ENCODE results near the gene SLC43A1. TPM values are rescaled to one million over a fixed set of nuclear protein-coding genes. Genes with fewer than 3 reads are reported as not detected.
"Not testable (repeated sequence)": the region's sequence is repeated elsewhere in the genome, so short reads cannot be mapped to it uniquely, and the experiment has no call there.

Gene SLC43A1
- total RNA-seq, 1 experiment from 2014 or later: 10.1 TPM

- DNase-seq (ENCODE audit: low read depth, low spot score); in situ Hi-C loops (cut with HindIII; ENCODE audit: low pct_unique_long_range_greater_than_20kb, low sequenced_read_pairs): not testable (repeated sequence)
Observed at GRCh38 chr11:57534449-57534848, 18.9 kb upstream of the SLC43A1 start.

GRCh38 chr11:57530596-57531507 lies 15.3 kb upstream of the SLC43A1 start, which contains the start of gene TIMM10:
TSS of gene TIMM10 (minus strand) at chr11:57530754. CDS start at chr11:57530189, 565 bp downstream.
- in situ Hi-C loops (cut with HindIII; ENCODE audit: low pct_unique_long_range_greater_than_20kb, low sequenced_read_pairs): no loop called here
- DNase-seq (ENCODE audit: low read depth, low spot score): peak; percentile 95

DNA sequence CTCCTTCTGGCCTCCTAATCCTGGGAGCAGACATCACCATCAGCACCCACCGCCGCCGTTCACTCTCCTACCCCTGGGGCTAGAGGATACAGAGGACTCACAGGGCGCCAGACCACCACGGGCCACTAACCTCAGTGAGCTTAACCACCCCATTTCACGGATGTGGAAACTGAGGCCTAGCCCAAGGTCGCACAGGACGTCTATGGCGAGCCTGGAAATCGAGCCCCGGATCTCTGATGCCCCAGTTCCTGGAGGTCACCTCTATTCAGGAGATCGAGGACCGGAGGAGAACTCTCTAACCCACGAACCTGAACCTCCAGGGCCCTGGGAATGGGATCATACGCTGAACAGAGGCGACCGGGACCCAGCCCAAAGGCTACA lies 14.7 kb upstream of the SLC43A1 start:
- no peak for DNase-seq (ENCODE audit: low read depth, low spot score)
- in situ Hi-C loops (cut with HindIII; ENCODE audit: low pct_unique_long_range_greater_than_20kb, low sequenced_read_pairs): no loop called here

GRCh38 chr11:57529012-57529411 lies 13.5 kb upstream of the SLC43A1 start:
- in situ Hi-C loops (cut with HindIII; ENCODE audit: low pct_unique_long_range_greater_than_20kb, low sequenced_read_pairs): no loop called here
- DNase-seq (ENCODE audit: low read depth, low spot score): no peak

DNA sequence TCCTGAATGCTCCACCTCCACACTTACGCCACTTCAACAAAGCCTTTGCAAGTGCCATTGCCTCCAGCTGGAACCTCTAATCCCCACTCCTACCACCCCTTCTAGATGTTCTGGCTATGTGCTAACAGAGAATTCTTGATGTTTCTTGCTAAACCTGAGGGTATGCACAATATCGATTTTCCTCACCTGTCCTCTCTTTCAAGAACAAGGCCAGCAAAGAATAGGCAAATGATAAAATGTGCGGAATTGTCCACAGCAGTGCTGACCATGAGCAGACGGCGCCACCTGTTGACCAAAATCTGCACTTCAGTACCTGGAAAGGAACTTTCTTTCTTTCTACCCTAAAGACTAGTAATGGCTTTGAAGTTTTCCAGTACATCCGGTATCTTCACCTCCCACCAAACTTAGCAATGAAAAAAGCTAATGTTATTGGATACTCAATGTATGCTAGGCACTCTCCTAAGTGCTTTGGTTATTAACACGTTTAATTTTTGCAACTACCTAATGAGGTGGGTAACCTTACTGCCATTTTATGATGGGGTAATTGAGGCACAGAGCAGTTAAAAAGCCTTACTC lies 11.6 kb upstream of the SLC43A1 start:
- peak; percentile 57 for DNase-seq (ENCODE audit: low read depth, low spot score)
- in situ Hi-C loops (cut with HindIII; ENCODE audit: low pct_unique_long_range_greater_than_20kb, low sequenced_read_pairs): no loop called here

DNA sequence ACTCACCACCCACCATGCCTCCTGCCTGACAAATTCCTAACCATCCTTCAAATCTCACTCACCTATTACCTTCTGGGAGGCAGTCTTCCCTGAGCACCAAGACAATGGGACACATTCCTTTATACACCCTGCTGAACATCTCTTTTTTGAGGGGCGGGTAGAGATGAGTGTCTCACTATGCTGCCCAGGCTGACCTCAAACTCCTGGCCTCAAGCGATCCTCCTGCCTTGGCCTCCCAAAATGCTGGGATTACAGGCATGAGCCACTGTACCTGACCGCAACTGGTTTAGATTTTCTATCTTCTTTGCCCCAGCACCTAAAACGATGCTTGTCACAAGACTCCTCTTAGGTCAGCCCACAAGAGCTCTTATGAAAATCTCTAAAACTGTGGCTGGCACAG lies 7.9 kb upstream of the SLC43A1 start:
- in situ Hi-C loops (cut with HindIII; ENCODE audit: low pct_unique_long_range_greater_than_20kb, low sequenced_read_pairs): no loop called here

GRCh38 chr11:57521116-57521515 lies 5.6 kb upstream of the SLC43A1 start:
- in situ Hi-C loops (cut with HindIII; ENCODE audit: low pct_unique_long_range_greater_than_20kb, low sequenced_read_pairs): no loop called here

More for the DNA sequence above, 7.9 kb upstream of the SLC43A1 start:
- DNase-seq (ENCODE audit: low read depth, low spot score): no peak

DNA sequence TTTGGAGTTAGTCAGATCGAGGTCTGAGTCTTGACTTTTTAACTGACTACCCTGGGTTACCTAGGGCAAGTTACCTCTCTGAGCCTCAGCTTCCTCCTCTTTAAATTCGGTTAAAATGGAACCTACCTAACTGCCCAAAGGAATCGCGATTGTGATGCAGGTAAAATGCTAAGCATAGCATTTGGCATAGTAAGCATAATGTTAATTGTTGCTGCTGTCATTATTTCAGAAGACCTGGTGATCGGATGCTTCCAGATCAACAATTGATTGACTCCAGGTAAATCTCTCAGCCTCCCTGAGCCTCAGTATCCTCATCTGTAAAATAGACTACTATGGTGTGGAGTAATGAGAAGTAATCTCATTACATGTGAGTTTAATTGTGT lies 550 bp upstream of the SLC43A1 start:
- in situ Hi-C loops (cut with HindIII; ENCODE audit: low pct_unique_long_range_greater_than_20kb, low sequenced_read_pairs): no loop called here
- DNase-seq (ENCODE audit: low read depth, low spot score): no peak

More at GRCh38 chr11:57521116-57521515, 5.6 kb upstream of the SLC43A1 start:
- DNase-seq (ENCODE audit: low read depth, low spot score): no peak

- in situ Hi-C loops (cut with HindIII; ENCODE audit: low pct_unique_long_range_greater_than_20kb, low sequenced_read_pairs): no loop called here
- DNase-seq (ENCODE audit: low read depth, low spot score): no peak
Observed at GRCh38 chr11:57514538-57515331, 767 bp downstream of the SLC43A1 start.

- DNase-seq (ENCODE audit: low read depth, low spot score): peak; percentile 41
- in situ Hi-C loops (cut with HindIII; ENCODE audit: low pct_unique_long_range_greater_than_20kb, low sequenced_read_pairs): no loop called here
Observed at GRCh38 chr11:57513911-57514537, 1.5 kb downstream of the SLC43A1 start.

DNA sequence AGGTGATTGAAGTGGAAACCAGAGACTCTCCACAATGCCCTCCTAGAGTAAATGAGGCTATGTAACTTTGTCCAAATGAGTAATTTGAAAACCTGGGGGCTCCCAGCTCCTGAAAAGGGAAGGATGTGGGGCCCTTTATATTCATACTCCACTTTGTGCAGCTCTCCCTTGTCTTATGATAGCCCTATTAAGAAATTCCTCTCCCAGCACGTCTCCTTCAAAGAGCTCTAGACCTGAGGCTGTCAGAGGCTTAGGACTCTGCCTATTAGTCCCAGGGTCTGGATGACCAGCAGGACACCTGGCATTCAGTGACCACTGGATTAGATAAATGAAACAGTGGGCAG lies 2.1 kb downstream of the SLC43A1 start:
- no peak for DNase-seq (ENCODE audit: low read depth, low spot score)
- in situ Hi-C loops (cut with HindIII; ENCODE audit: low pct_unique_long_range_greater_than_20kb, low sequenced_read_pairs): no loop called here

- in situ Hi-C loops (cut with HindIII; ENCODE audit: low pct_unique_long_range_greater_than_20kb, low sequenced_read_pairs): no loop called here
- DNase-seq (ENCODE audit: low read depth, low spot score): no peak
Observed at GRCh38 chr11:57512646-57513451, 2.7 kb downstream of the SLC43A1 start.

DNA sequence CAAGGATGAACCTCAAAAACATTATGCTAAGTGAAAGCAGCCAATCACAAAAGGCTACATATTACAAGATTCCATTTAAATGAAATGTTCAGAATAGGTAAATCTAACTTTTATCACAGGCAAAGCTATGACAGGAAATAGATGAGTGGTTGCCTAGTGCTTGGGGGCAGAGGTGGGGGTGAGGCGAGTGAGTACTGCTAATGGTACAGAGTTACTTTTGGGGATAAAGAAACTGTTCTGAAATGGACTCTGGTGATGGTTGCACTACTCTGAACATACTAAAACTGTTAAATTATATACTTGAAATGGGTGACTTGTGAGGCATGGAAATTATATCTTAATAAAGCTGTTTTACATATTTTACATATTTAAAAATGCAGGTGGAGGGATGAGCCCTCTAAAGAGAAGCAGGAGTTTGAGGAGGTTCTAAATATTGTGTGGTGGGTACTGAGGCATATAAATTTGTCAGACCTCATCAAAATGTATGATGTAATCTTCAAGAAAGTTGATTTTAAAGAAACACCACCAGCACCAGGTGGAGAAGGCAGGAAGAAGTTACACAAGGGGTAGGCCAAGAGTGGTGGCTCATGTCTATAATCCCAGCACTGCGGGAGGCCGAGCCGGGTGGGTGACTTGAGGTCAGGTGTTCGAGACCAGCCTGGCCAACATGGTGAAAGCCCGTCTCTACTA lies 3.6 kb downstream of the SLC43A1 start:
- in situ Hi-C loops (cut with HindIII; ENCODE audit: low pct_unique_long_range_greater_than_20kb, low sequenced_read_pairs): no loop called here
- DNase-seq (ENCODE audit: low read depth, low spot score): no peak

DNA sequence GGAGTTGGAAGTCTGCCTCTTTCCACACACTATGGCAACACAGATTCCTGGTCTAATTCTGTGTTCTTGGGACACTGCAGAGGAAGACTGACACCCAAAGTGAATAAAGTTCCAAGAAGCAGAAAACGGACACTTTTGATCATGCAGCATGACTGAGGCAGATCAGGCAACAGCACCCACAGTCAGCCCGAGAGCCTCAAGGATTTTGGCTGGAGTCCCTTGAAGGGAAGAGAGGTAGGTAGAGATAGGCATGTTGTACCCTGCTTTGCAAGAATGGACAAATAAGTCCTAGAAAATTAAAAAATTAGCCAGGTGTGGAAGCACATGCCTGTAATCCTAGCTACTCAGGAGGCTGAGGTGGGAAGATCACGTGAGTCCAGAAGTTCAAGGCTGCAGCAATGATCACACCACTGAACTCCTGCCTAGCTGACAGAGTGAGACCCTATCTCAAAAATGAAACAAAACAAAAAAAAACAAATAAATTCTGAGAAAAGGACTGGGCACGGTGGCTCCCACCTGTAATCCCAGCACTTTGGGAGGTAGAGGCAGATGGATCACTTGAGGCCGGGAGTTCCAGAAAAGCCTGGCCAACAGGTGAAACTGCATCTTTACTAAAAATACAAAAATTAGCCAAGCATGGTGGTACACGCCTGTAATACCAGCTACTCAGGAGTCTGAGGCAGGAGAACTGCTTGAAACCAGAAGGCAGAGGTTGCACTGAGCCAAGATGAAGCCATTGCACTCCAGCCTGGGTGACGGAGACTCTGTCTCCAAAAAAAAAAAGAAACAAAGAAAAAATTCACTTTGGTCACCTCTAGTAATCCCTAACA lies 6.9 kb downstream of the SLC43A1 start:
- in situ Hi-C loops (cut with HindIII; ENCODE audit: low pct_unique_long_range_greater_than_20kb, low sequenced_read_pairs): no loop called here
- no peak for DNase-seq (ENCODE audit: low read depth, low spot score)

GRCh38 chr11:57506522-57506921 lies 9.0 kb downstream of the SLC43A1 start:
- in situ Hi-C loops (cut with HindIII; ENCODE audit: low pct_unique_long_range_greater_than_20kb, low sequenced_read_pairs): no loop called here

DNA sequence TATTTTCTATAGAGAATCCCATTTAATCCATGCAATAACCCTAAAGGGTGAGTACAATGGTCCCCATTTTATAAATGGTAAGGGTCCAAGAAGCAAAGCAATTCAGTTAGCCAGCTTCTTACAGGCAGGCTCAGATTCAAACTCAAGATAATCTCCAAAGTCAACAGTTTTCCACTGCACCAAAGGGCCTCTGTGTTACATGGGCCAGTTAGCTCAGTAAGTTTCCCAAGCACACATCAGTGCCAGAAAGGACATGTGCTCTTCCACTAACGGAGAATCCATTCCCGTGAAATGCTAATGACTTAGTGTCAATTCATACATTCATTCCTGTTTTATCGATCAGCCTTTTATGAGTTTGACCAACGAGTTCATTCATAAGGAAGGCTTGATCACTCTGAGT lies 11.0 kb downstream of the SLC43A1 start:
- no peak for DNase-seq (ENCODE audit: low read depth, low spot score)
- in situ Hi-C loops (cut with HindIII; ENCODE audit: low pct_unique_long_range_greater_than_20kb, low sequenced_read_pairs): no loop called here

More at GRCh38 chr11:57506522-57506921, 9.0 kb downstream of the SLC43A1 start:
- no peak for DNase-seq (ENCODE audit: low read depth, low spot score)
